Adipose tissue (tissue), 3 donors: ENCODE results near the gene AJUBA. TPM values are rescaled to one million over a fixed set of nuclear protein-coding genes. Genes with fewer than 3 reads are reported as not detected.
"Not testable (repeated sequence)": the region's sequence is repeated elsewhere in the genome, so short reads cannot be mapped to it uniquely, and the experiment has no call there.

Experiments used
- H3K27ac ChIP-seq: one replicate; pipeline ENCODE4 v1.5.1; 2013; ENCODE audit warnings: low read depth, low read length
- WGBS, 3 donors: extraction: QIAGEN DNeasy Blood & Tissue Kit; methylation state at CpG; one replicate each; pipeline ENCODE4 v1.1.7; 2013; 5-methylcytosine and 5-hydroxymethylcytosine counted together
- polyA plus RNA-seq, 3 donors: library from polyadenylated mRNA; stranded (reverse); fragments of 200-250 nt; gene quantifications; one replicate each; pipeline ENCODE4 v1.2.3, GENCODE V29; 2013
- donor health status: healthy with polysubstance abuse.
- donor health status: Bipolar disorder and iron deficiency.
- donor health status: healthy.

AJUBA gene
- polyA plus RNA-seq, 3 donors = 1.6 to 3.4 (median 2.0) TPM

DNA sequence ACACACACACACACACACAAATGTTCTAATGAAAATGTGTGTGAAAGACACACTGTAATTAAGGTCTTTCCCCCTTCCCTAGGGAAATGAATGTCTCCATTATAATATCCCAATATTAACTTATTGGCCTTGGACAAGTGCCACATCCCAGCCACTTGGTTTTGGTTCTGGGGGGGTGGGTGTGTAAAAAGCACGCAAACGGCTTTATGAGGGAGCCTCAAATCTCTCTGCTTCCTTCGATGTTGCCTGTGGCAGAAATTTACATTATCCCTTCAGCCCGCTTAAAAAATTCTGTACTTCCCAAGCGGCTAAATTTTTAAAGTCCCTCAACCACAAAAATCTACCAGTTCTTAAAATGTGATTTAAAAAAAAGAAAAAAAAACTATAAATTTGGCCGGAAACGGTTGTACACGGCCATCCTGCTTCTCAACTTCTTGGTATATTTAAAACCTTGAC lies 27.2 kb upstream of the AJUBA start:
- H3K27ac ChIP-seq = no peak overlapping the region
- 10 to 21% (median 13%) methylated on average over 8 of the region's 8 CpGs for WGBS, 3 donors

DNA sequence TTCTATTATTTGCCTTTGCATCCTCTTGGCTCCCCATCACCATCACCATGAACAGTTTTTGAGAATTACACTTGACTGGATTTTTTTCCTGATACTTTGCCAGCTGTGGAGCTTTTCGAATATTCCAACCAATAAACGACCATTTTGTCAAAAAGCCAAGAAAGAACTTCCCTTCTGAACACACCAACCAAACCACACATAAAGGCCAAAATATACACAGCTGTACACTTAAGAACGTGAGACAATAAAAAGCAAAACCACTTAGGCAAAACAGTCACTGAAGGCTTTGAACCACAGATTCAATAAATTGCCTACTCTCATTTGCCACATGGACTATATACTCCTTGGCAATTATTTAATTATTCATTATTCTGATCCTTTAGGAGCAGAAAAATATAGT lies 26.5 kb upstream of the AJUBA start:
- WGBS, 3 donors = 13 to 38% (median 26%) methylated on average over 3 of the region's 3 CpGs
- H3K27ac ChIP-seq = no peak overlapping the region

DNA sequence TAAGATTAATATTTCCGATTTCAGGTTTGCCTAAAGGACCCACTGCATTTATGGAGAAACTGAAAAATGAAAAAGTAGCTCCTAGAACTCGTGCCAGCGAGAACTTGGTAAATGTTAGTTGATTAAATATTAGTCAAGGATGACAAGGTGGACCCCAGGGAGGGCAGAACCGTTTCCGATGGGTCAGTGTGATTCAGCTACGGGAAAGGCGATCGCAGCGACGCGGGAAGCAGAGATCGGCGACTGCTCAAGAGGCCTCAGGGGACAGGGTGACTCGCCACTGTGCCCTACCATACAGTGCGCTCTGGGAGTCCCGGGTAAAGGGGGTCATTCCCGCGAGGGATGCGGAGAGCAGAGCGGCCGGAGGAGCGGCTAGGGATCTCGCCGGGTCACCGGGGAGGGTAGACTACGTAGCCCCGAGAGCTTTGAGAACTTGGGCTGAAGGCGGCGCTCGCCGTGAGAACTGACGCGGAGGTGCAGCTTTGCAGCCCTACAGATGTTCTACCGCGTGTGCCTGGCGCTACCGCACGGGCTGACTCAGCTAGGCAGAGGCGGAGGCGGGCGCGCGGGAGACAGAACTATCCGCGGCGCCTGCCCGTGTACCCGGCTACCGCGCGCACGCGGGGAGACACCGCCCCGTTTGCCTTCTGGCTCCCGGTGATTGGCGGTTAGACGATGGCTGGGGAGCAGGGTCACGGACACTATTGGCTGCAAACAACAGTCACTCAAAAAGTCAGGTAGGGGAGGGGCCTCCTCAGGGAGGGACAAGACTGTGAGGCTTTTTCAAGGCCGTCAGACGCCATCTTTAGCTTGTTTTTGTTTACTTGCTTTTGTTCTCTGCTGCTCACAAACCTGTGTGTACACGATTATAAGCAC lies 24.4 kb upstream of the AJUBA start:
- H3K27ac ChIP-seq = peak overlapping the region; percentile 38
- WGBS, 3 donors = 0 to 1% (median 0%) methylated on average over 62 of the region's 62 CpGs

- 26 to 62% (median 51%) methylated on average over 5 of the region's 5 CpGs for WGBS, 3 donors
These were observed 23.8 kb upstream of the AJUBA start for GRCh38 chr14:23006188-23006534.

DNA sequence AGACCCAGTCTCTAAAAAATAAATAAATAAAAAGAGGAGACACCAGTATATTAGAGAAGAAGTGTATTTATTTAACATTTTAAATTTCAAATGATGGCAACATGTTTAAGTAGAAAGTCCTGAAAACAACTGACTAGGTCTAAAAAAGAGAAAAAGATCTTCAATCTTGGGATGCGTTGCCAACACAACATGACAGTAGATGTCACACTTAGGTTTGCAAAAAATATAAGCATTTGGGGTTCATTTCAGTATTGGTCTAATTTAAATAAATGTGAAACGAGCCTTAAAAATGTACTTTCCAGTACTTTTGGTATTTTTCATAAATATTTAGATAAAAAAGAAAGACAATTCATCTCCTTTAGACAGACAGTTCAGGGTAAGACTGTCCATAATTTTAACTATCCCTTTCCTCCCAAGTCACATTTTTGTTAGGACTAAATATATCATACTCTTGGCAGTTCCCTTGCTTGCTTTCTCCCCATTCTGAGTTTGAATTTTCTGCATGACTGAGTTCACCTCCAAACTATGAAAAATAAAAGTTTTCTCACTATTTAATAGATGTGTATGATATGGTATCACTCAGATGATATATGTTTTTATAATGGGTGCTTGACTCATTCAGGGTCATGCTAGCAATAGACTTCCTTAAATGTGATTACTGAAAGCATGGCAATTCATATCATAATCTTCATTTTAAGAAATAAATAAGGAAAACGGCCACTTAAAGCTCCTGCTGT lies 23.3 kb upstream of the AJUBA start:
- H3K27ac ChIP-seq = no peak overlapping the region
- 67 to 78% (median 75%) methylated on average over 3 of the region's 3 CpGs for whole genome bisulfite sequencing, 3 donors

More at GRCh38 chr14:23006188-23006534, 23.8 kb upstream of the AJUBA start:
- no peak overlapping the region for H3K27ac ChIP-seq

DNA sequence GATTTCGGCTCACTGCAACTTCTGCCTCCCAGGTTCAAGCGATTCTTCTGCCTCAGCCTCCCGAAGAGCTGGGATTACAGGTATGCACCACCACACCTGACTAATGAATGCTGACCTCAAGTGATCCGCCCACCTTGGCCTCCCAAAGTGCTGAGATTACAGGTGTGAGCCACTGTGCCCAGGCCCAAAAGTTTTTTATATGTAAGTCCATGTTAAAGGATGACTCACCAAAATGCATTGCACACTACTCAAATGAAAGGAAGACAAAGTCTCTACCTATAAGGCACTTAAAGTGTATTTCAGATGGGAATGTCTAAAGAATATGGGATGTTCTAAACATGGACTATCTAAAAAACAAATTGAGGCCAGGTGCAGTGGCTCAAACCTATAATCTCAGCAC lies 21.9 kb upstream of the AJUBA start:
- WGBS, 3 donors = 96 to 98% (median 96%) methylated on average over 4 of the region's 4 CpGs
- H3K27ac ChIP-seq = not testable (repeated sequence)

DNA sequence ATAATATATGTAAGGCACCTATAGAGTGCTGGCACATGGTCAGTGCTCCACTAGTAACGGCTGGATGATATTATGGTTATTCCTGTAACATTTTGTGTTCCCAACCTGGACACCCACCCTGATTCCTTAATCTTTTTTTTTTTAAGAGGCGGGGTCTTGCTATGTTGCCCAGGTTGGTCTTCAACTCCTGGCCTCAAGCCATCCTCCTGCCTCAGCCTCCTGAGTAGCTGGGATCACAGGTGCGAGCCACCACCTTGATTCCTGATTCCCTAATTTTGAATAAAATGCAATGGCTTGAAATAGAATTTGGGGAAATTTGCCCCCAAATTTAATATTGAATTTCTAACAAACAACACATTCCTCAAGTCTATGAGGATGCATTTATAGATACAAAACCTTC lies 20.2 kb upstream of the AJUBA start:
- H3K27ac ChIP-seq = no peak overlapping the region
- 96 to 98% (median 97%) methylated on average over 3 of the region's 3 CpGs for WGBS, 3 donors

GRCh38 chr14:23000860-23001259 lies 18.5 kb upstream of the AJUBA start:
- WGBS, 3 donors = 96 to 98% (median 98%) methylated on average over 2 of the region's 2 CpGs
- H3K27ac ChIP-seq = no peak overlapping the region

- no peak overlapping the region for H3K27ac ChIP-seq
- WGBS, 3 donors = 83 to 91% (median 87%) methylated on average over 16 of the region's 16 CpGs
These were observed 16.1 kb upstream of the AJUBA start for GRCh38 chr14:22998329-22999012.

DNA sequence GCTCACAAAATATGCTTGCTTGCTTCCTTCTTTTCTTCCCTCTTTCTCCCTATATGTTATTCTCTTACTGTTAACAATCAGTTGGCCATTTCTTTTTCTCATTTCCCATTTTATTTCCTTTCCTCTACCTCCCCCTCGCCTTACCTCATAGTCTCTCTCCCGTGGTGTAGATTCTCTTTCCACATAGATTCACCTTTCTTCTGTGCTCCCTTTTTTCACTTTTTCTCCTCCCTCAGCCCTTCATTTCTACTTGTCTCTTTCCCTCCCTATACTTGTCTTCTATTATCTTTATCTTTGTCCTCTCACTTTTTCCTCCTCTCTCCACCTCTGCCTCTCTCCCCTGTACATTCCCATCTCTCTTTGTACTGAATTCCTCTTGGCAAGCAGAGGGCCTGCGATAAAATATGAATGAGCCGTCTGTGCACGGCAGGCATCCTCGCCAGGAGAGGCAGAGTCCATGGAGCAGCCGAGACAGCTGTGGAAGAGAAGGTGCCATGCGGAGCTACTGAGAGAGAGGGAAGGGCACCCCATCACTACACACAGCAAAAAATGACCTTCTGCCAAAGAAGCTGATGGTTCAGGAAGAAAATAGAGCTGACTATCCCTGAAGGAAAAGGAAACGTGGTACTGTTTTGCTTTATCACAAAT lies 15.4 kb upstream of the AJUBA start:
- no peak overlapping the region for H3K27ac ChIP-seq
- WGBS, 3 donors = 72 to 87% (median 78%) methylated on average over 9 of the region's 9 CpGs

DNA sequence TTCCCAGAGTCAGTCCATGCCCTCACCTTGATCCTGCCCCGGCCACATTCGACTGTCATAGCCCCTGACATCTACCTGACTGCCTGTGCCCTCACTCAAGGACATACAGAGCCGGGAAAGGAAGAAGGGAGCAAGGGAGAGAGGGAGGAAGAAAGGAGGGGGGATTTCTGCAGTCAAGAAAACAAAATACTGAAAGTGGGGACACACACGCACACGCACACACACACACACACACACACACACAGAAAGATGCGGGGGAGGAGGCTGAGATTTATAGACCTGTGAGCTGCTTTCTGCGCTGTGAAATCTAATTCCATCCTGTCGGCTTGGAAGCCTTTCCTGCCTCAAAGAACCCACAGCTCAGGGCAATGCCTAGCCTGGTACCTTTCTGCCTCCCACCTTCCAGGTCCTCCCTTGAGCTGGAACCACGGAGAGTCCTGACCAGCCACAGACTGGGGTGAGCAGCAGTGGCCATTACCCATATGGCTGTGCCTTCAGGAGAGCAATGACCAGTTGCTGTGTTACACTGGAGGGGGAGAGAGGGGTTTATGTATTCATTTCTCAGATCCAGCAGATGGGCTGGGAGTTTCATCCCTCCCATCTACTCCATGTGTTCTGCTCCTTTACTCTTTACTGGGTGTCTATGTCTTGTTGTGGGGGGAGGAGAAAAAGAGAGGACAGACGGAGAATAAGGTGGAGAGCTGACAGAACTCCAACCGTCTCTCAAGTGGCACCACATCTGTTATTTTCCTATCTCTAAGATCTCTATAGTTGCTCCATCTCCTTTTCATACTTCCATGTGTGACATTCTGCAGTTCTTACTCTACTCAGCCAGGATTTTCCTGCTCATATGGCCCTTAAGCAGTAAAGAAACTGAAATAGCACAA lies 14.7 kb upstream of the AJUBA start:
- H3K27ac ChIP-seq = no peak overlapping the region
- WGBS, 3 donors = 69 to 71% (median 70%) methylated on average over 11 of the region's 11 CpGs

DNA sequence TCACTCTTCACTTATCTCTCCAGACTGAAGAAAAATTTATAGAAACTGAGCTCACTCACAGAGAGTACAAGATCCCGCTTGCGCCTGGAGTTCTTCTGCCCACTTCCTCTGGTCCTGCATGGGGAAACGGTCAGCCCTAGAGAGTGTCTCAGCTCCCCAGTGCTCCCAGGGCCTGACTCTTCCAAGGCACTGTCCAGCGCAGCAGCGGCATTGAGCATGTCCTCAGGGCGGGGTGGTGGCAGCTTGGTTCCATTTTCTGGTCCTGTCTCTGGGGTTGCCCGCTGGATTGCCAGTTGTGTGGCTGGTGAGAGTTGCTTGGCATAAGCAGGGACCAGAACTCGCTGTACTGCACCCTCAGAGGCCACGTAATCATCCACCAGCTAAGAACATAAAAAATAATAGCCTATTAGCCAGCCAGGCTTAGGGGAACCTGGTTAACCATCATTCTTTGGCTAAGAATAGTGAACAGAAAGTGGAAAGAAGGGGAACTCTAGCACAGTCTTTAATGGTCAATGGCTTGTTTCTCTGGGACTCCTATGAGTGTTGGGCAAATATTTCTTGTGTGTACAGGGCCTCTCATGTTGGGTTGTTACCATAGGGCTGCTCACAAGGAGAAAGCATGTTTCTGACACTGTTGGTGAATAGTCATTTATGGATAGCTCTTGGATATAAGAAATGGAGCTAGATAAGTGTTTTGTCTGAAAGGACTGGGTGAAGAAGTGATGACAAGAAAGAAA lies 13.7 kb upstream of the AJUBA start:
- no peak overlapping the region for H3K27ac ChIP-seq
- WGBS, 3 donors = 90 to 93% (median 92%) methylated on average over 9 of the region's 9 CpGs

GRCh38 chr14:22994762-22995275 lies 12.5 kb upstream of the AJUBA start:
- WGBS, 3 donors = 7 to 25% (median 11%) methylated on average over 4 of the region's 4 CpGs
- no peak overlapping the region for H3K27ac ChIP-seq

GRCh38 chr14:22993517-22993916 lies 11.2 kb upstream of the AJUBA start:
- H3K27ac ChIP-seq = no peak overlapping the region

- H3K27ac ChIP-seq = no peak overlapping the region
- WGBS, 3 donors = 88 to 93% (median 88%) methylated on average over 8 of the region's 8 CpGs
These were observed 9.5 kb upstream of the AJUBA start for GRCh38 chr14:22991852-22992251.

GRCh38 chr14:22987291-22987690 lies 4.9 kb upstream of the AJUBA start:
- H3K27ac ChIP-seq = no peak overlapping the region
- 78 to 83% (median 82%) methylated on average over 8 of the region's 8 CpGs for WGBS, 3 donors

GRCh38 chr14:22986508-22987054 lies 4.2 kb upstream of the AJUBA start:
- no peak overlapping the region for H3K27ac ChIP-seq
- WGBS, 3 donors = 22 to 27% (median 26%) methylated on average over 5 of the region's 5 CpGs
